GM18508 (cell line): Measurements from ENCODE around the gene KIF18B.

Experiments
- ATAC-seq: cut with Tn5 transposase; IDR thresholded peaks from one replicate; pipeline ENCODE4 v1.9.1; 2021; ENCODE audit warnings: moderate number of reproducible peaks; ENCODE audit not compliant: insufficient read depth, unreplicated experiment

The KIF18B gene

GRCh38 chr17:44884941-44885340 lies 62.6 kb downstream of the KIF18B start:
- no peak for ATAC-seq

GRCh38 chr17:44881145-44881544 lies 66.4 kb downstream of the KIF18B start:
- ATAC-seq = no peak

GRCh38 chr17:44880062-44880461 lies 67.5 kb downstream of the KIF18B start:
- no peak for ATAC-seq

GRCh38 chr17:44879376-44879775 lies 68.2 kb downstream of the KIF18B start:
- no peak for ATAC-seq

GRCh38 chr17:44878627-44879221 lies 68.8 kb downstream of the KIF18B start:
- no peak for ATAC-seq

GRCh38 chr17:44877121-44877520 lies 70.5 kb downstream of the KIF18B start:
- ATAC-seq = no peak

GRCh38 chr17:44875761-44876160 lies 71.8 kb downstream of the KIF18B start:
- no peak for ATAC-seq
